WTC11 (cell line): ENCODE data around the gene TCEANC2. TPM values are rescaled to one million over a fixed set of nuclear protein-coding genes. Genes with fewer than 3 reads are reported as not detected.

ENCODE experiments used
- ATAC-seq: fragments of 200-7000 bp; cut with Tn5 transposase; 2 replicates; pipeline ENCODE4 v1.10.0; 2021; ENCODE audit warnings: mild to moderate bottlenecking, moderate library complexity
- CTCF ChIA-PET: fragments of 300-600 bp; sonication (Branson Sonifier 250); formaldehyde crosslinking; loops from one replicate; lab custom pipeline; 2021; ENCODE audit warnings: antibody characterized with exemption; lab: Charles Lee
- POLR2A ChIA-PET: fragments of 350-600 bp; sonication (Branson Sonifier 250); formaldehyde crosslinking; loops from one replicate; lab custom pipeline; 2021; ENCODE audit warnings: antibody characterized with exemption; lab: Charles Lee
- DNase-seq: peaks from one replicate; pipeline ENCODE4 v3.0.0; 2021; ENCODE audit warnings: low spot score
- H3K27ac Mint-ChIP-seq: 2 replicates; pipeline ENCODE4 v1.8.0; 2021; ENCODE audit warnings: mixed read lengths
- H3K27me3 Mint-ChIP-seq: 2 replicates; pipeline ENCODE4 v1.8.0; 2021; ENCODE audit warnings: low read depth, mild to moderate bottlenecking, moderate library complexity, mixed read lengths
- H3K36me3 Mint-ChIP-seq: 2 replicates; pipeline ENCODE4 v1.8.0; 2021; ENCODE audit warnings: mixed read lengths
- H3K4me1 Mint-ChIP-seq: 2 replicates; pipeline ENCODE4 v1.8.0; 2022; ENCODE audit warnings: mixed read lengths
- H3K4me3 Mint-ChIP-seq: 2 replicates; pipeline ENCODE4 v1.8.0; 2021; ENCODE audit warnings: mild to moderate bottlenecking, moderate library complexity, mixed read lengths
- H3K9me3 Mint-ChIP-seq: 2 replicates; pipeline ENCODE4 v1.8.0; 2021; ENCODE audit warnings: mixed read lengths
- OVOL2 ChIP-seq: fragments of 250-450 bp; sonication (Bioruptor Pico); IDR thresholded peaks from 2 replicates; pipeline ENCODE4 v1.9.0; 2021; ENCODE audit warnings: mild to moderate bottlenecking, borderline replicate concordance
- microRNA-seq: library from miRNA; unstranded; fragments of <30 nt; microRNA quantifications from one replicate; pipeline ENCODE4 v1.2.0, GENCODE V29; 2022; ENCODE audit warnings: borderline number of aligned reads
- total RNA-seq: library from RNA; stranded (reverse); gene quantifications from 3 replicates; pipeline ENCODE4 v1.2.3, GENCODE V29; 2021
- TF ChIP-seq, protein P1 (sequence below): sonication (generic); formaldehyde crosslinking; IDR thresholded peaks from 2 replicates; pipeline ENCODE4 v1.8.0; 2022; ENCODE audit warnings: mild to moderate bottlenecking, missing genetic modification reagents

TCEANC2 gene
- total RNA-seq, 1 experiment from 2014 or later: 6.3 TPM

- 0 out of 2 replicates have a peak overlapping the region, but pooled peaks have one; percentile 48 for H3K27ac Mint-ChIP-seq
- TF ChIP-seq OVOL2 (CRISPR knock-in tag): no peak
- TF ChIP-seq, protein P1, sequence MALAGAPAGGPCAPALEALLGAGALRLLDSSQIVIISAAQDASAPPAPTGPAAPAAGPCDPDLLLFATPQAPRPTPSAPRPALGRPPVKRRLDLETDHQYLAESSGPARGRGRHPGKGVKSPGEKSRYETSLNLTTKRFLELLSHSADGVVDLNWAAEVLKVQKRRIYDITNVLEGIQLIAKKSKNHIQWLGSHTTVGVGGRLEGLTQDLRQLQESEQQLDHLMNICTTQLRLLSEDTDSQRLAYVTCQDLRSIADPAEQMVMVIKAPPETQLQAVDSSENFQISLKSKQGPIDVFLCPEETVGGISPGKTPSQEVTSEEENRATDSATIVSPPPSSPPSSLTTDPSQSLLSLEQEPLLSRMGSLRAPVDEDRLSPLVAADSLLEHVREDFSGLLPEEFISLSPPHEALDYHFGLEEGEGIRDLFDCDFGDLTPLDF (CRISPR knock-in tag): no peak
- H3K27me3 Mint-ChIP-seq: no peaks in the 10 kb centered on the region
- no peak overlapping the region for H3K4me3 Mint-ChIP-seq
- ATAC-seq: peak; percentile 91
- ChIA-PET CTCF (interaction anchor here (0.8 to 1.5 kb wide), 3 partner anchors 17 to 162 kb away, joined by 3 to 7 read pairs (median 3); no protein-coding TSS in a partner anchor), POLR2A (interaction anchor here (1.0 kb wide), 1 partner anchor 11 kb away, joined by 3 read pairs; no protein-coding TSS in a partner anchor)
- peak; percentile 47 for DNase-seq
- H3K36me3 Mint-ChIP-seq: no peaks in the 10 kb centered on the region
- H3K9me3 Mint-ChIP-seq: no peaks in the 10 kb centered on the region
- peaks cover 13% of the 10 kb centered on the region for H3K4me1 Mint-ChIP-seq
These were observed 100.4 kb downstream of the TCEANC2 start for GRCh38 chr1:54153535-54154439.

Small RNAs within 50 kb of the gene (microRNA-seq; reads per million reads assigned to microRNA genes)
- gene MIR4781: not detected

Other genes with a start within 250 kb of the TCEANC2 start
- 52.4 to 61.2 TPM (median 54.2 TPM) in 3 replicates for gene NDC1, start 215.3 kb upstream of the TCEANC2 start, total RNA-seq
- 21.9 to 28.6 TPM (median 25.9 TPM) in 3 replicates for gene YIPF1, start 163.8 kb upstream of the TCEANC2 start, total RNA-seq
- gene DIO1, start 159.4 kb upstream of the TCEANC2 start, total RNA-seq: 0.23 TPM in 1 of 3 replicates, not detected in the others
- 22.6 to 27.9 TPM (median 26.3 TPM) in 3 replicates for gene IFT25, start 107.9 kb upstream of the TCEANC2 start, total RNA-seq
- 38.1 to 39.1 TPM (median 38.6 TPM) in 3 replicates for gene LRRC42, start 107.3 kb upstream of the TCEANC2 start, total RNA-seq
- gene LDLRAD1, start 35.4 kb upstream of the TCEANC2 start, total RNA-seq: 0.09 to 0.16 TPM in 2 of 3 replicates, not detected in the other
- 122 to 133 TPM (median 128 TPM) in 3 replicates for gene TMEM59, start 404 bp upstream of the TCEANC2 start, total RNA-seq
- gene CDCP2, start 99.4 kb downstream of the TCEANC2 start, total RNA-seq: 0.07 TPM in 1 of 3 replicates, not detected in the others
- gene CYB5RL, start 146.4 kb downstream of the TCEANC2 start, total RNA-seq: 13.1 to 14.2 TPM (median 13.4 TPM) in 3 replicates
- 125 to 143 TPM (median 130 TPM) in 3 replicates for gene MRPL37, start 146.6 kb downstream of the TCEANC2 start, total RNA-seq